ENCODE results near the gene PPM1A.
"Not testable (repeated sequence)": the region's sequence is repeated elsewhere in the genome, so short reads cannot be mapped to it uniquely, and the experiment has no call there.

The PPM1A gene

GRCh38 chr14:60309867-60310552 lies 61.0 kb downstream of the PPM1A start:
- no peaks in the 10 kb centered on the region for H3K36me3 ChIP-seq (ENCODE audit: insufficient read depth, low read depth, low read length)
- H3K27me3 ChIP-seq (ENCODE audit: insufficient read depth, low read length) = no peaks in the 10 kb centered on the region

GRCh38 chr14:60311417-60311816 lies 62.4 kb downstream of the PPM1A start:
- Histone ChIP-seq H3K9ac (ENCODE audit: low read depth, low read length) (no peak overlapping the region), H3K4me1 (ENCODE audit: insufficient read depth, low read length) (peaks cover 16% of the 10 kb centered on the region), H3K27me3 (ENCODE audit: insufficient read depth, low read length) (no peaks in the 10 kb centered on the region), H3K36me3 (ENCODE audit: insufficient read depth, low read depth, low read length) (no peaks in the 10 kb centered on the region), H3K27ac (ENCODE audit: low read length) (no peak overlapping the region), H3K4me3 (ENCODE audit: low read length) (no peak overlapping the region), H3K9me3 (ENCODE audit: insufficient read depth, low read depth, low read length) (no peaks in the 10 kb centered on the region)

More at GRCh38 chr14:60309867-60310552, 61.0 kb downstream of the PPM1A start:
- H3K27ac ChIP-seq (ENCODE audit: low read length) = no peak overlapping the region
- no peak overlapping the region for H3K9ac ChIP-seq (ENCODE audit: low read depth, low read length)
- no peak overlapping the region for H3K4me3 ChIP-seq (ENCODE audit: low read length)
- no peaks in the 10 kb centered on the region for H3K9me3 ChIP-seq (ENCODE audit: insufficient read depth, low read depth, low read length)
- peaks cover 1% of the 10 kb centered on the region for H3K4me1 ChIP-seq (ENCODE audit: insufficient read depth, low read length)

GRCh38 chr14:60313093-60313492 lies 64.1 kb downstream of the PPM1A start:
- no peak overlapping the region for H3K27ac ChIP-seq (ENCODE audit: low read length)
- H3K9ac ChIP-seq (ENCODE audit: low read depth, low read length) = no peak overlapping the region
- H3K36me3 ChIP-seq (ENCODE audit: insufficient read depth, low read depth, low read length) = no peaks in the 10 kb centered on the region

GRCh38 chr14:60315196-60315990 lies 66.4 kb downstream of the PPM1A start:
- H3K36me3 ChIP-seq (ENCODE audit: insufficient read depth, low read depth, low read length) = no peaks in the 10 kb centered on the region
- no peak overlapping the region for H3K9ac ChIP-seq (ENCODE audit: low read depth, low read length)
- H3K27me3 ChIP-seq (ENCODE audit: insufficient read depth, low read length) = no peaks in the 10 kb centered on the region
- H3K4me1 ChIP-seq (ENCODE audit: insufficient read depth, low read length) = peaks cover 38% of the 10 kb centered on the region
- no peak overlapping the region for H3K4me3 ChIP-seq (ENCODE audit: low read length)
- no peak overlapping the region for H3K27ac ChIP-seq (ENCODE audit: low read length)
- H3K9me3 ChIP-seq (ENCODE audit: insufficient read depth, low read depth, low read length) = no peaks in the 10 kb centered on the region

More at GRCh38 chr14:60313093-60313492, 64.1 kb downstream of the PPM1A start:
- no peak overlapping the region for H3K4me3 ChIP-seq (ENCODE audit: low read length)
- no peaks in the 10 kb centered on the region for H3K27me3 ChIP-seq (ENCODE audit: insufficient read depth, low read length)
- H3K4me1 ChIP-seq (ENCODE audit: insufficient read depth, low read length) = peaks cover 32% of the 10 kb centered on the region
- H3K9me3 ChIP-seq (ENCODE audit: insufficient read depth, low read depth, low read length) = no peaks in the 10 kb centered on the region

- no peak overlapping the region for H3K27ac ChIP-seq (ENCODE audit: low read length)
- peak overlapping the region; percentile 56; the same call in 1 of the 2 replicates for H3K9ac ChIP-seq (ENCODE audit: low read depth, low read length)
- peak overlapping the region; percentile 34; the same call in 1 of the 2 replicates for H3K4me3 ChIP-seq (ENCODE audit: low read length)
- peaks cover 38% of the 10 kb centered on the region for H3K4me1 ChIP-seq (ENCODE audit: insufficient read depth, low read length)
- H3K36me3 ChIP-seq (ENCODE audit: insufficient read depth, low read depth, low read length) = no peaks in the 10 kb centered on the region
- H3K27me3 ChIP-seq (ENCODE audit: insufficient read depth, low read length) = no peaks in the 10 kb centered on the region
- H3K9me3 ChIP-seq (ENCODE audit: insufficient read depth, low read depth, low read length) = no peaks in the 10 kb centered on the region
These were observed 68.6 kb downstream of the PPM1A start for GRCh38 chr14:60317609-60318008.

- not testable (repeated sequence) for H3K27ac ChIP-seq (ENCODE audit: low read length); H3K9ac ChIP-seq (ENCODE audit: low read depth, low read length); H3K36me3 ChIP-seq (ENCODE audit: insufficient read depth, low read depth, low read length); H3K27me3 ChIP-seq (ENCODE audit: insufficient read depth, low read length); H3K9me3 ChIP-seq (ENCODE audit: insufficient read depth, low read depth, low read length); H3K4me3 ChIP-seq (ENCODE audit: low read length)
- H3K4me1 ChIP-seq (ENCODE audit: insufficient read depth, low read length) = peaks cover 28% of the 10 kb centered on the region
These were observed 71.8 kb downstream of the PPM1A start for GRCh38 chr14:60320860-60321259.

GRCh38 chr14:60323199-60323896 lies 74.3 kb downstream of the PPM1A start:
- H3K27ac ChIP-seq (ENCODE audit: low read length) = no peak overlapping the region
- no peak overlapping the region for H3K9ac ChIP-seq (ENCODE audit: low read depth, low read length)
- H3K36me3 ChIP-seq (ENCODE audit: insufficient read depth, low read depth, low read length) = no peaks in the 10 kb centered on the region
- H3K4me1 ChIP-seq (ENCODE audit: insufficient read depth, low read length) = peaks cover 7% of the 10 kb centered on the region; the same call in 1 of the 2 replicates
- H3K4me3 ChIP-seq (ENCODE audit: low read length) = no peak overlapping the region
- peaks cover 27% of the 10 kb centered on the region for H3K27me3 ChIP-seq (ENCODE audit: insufficient read depth, low read length)
- no peaks in the 10 kb centered on the region for H3K9me3 ChIP-seq (ENCODE audit: insufficient read depth, low read depth, low read length)

- no peaks in the 10 kb centered on the region for H3K9me3 ChIP-seq (ENCODE audit: insufficient read depth, low read depth, low read length)
- no peak overlapping the region for H3K9ac ChIP-seq (ENCODE audit: low read depth, low read length)
- no peak overlapping the region for H3K27ac ChIP-seq (ENCODE audit: low read length)
- H3K4me1 ChIP-seq (ENCODE audit: insufficient read depth, low read length) = peaks cover 5% of the 10 kb centered on the region; the same call in 1 of the 2 replicates
- no peak overlapping the region for H3K4me3 ChIP-seq (ENCODE audit: low read length)
- no peaks in the 10 kb centered on the region for H3K36me3 ChIP-seq (ENCODE audit: insufficient read depth, low read depth, low read length)
- peaks cover 30% of the 10 kb centered on the region for H3K27me3 ChIP-seq (ENCODE audit: insufficient read depth, low read length)
These were observed 75.8 kb downstream of the PPM1A start for GRCh38 chr14:60324837-60325236.

- Histone ChIP-seq H3K9ac (ENCODE audit: low read depth, low read length) (no peak overlapping the region), H3K4me3 (ENCODE audit: low read length) (no peak overlapping the region), H3K27ac (ENCODE audit: low read length) (no peak overlapping the region), H3K27me3 (ENCODE audit: insufficient read depth, low read length) (peaks cover 30% of the 10 kb centered on the region), H3K4me1 (ENCODE audit: insufficient read depth, low read length) (peaks cover 9% of the 10 kb centered on the region; the same call in 1 of the 2 replicates), H3K9me3 (ENCODE audit: insufficient read depth, low read depth, low read length) (no peaks in the 10 kb centered on the region), H3K36me3 (ENCODE audit: insufficient read depth, low read depth, low read length) (no peaks in the 10 kb centered on the region)
These were observed 77.3 kb downstream of the PPM1A start for GRCh38 chr14:60326274-60326673.

- no peaks in the 10 kb centered on the region for H3K36me3 ChIP-seq (ENCODE audit: insufficient read depth, low read depth, low read length)
- H3K27ac ChIP-seq (ENCODE audit: low read length) = no peak overlapping the region
- H3K4me1 ChIP-seq (ENCODE audit: insufficient read depth, low read length) = peaks cover 11% of the 10 kb centered on the region; the same call in 1 of the 2 replicates
- no peaks in the 10 kb centered on the region for H3K9me3 ChIP-seq (ENCODE audit: insufficient read depth, low read depth, low read length)
- peaks cover 30% of the 10 kb centered on the region for H3K27me3 ChIP-seq (ENCODE audit: insufficient read depth, low read length)
- H3K4me3 ChIP-seq (ENCODE audit: low read length) = peak overlapping the region; percentile 65
- peak overlapping the region; percentile 54; the same call in 1 of the 2 replicates for H3K9ac ChIP-seq (ENCODE audit: low read depth, low read length)
These were observed 78.7 kb downstream of the PPM1A start for GRCh38 chr14:60327447-60328331.

- H3K27me3 ChIP-seq (ENCODE audit: insufficient read depth, low read length) = peaks cover 30% of the 10 kb centered on the region
- H3K9ac ChIP-seq (ENCODE audit: low read depth, low read length) = no peak overlapping the region
- no peaks in the 10 kb centered on the region for H3K36me3 ChIP-seq (ENCODE audit: insufficient read depth, low read depth, low read length)
- H3K9me3 ChIP-seq (ENCODE audit: insufficient read depth, low read depth, low read length) = no peaks in the 10 kb centered on the region
- H3K4me1 ChIP-seq (ENCODE audit: insufficient read depth, low read length) = peaks cover 11% of the 10 kb centered on the region; the same call in 1 of the 2 replicates
- no peak overlapping the region for H3K4me3 ChIP-seq (ENCODE audit: low read length)
- no peak overlapping the region for H3K27ac ChIP-seq (ENCODE audit: low read length)
These were observed 79.6 kb downstream of the PPM1A start for GRCh38 chr14:60328583-60328982.

All from iPS-20b (cell line).